Gastrocnemius medialis (tissue), 4 donors: ENCODE data around the gene EPB41.

Source experiments
- CTCF ChIP-seq, 5 experiments: fragments of 450-650 bp in 3 of 5; fragments of 200-600 bp in 2 of 5; sonication (generic) in 2 of 5; IDR thresholded peaks in 4 of 5; conservative IDR thresholded peaks in 1 of 5; 1 replicate in 4 of 5; 2 replicates in 1 of 5; pipeline ENCODE4 v1.5.1; 2016 to 2019; ENCODE audit warnings: antibody characterized with exemption in 5 of 5, mild to moderate bottlenecking in 3 of 5, moderate library complexity in 3 of 5
- POLR2A ChIP-seq, 2 donors: fragments of 450-650 bp; IDR thresholded peaks; one replicate each; pipeline ENCODE4 v1.6.1; 2017; ENCODE audit warnings: antibody characterized with exemption in 2 of 2, mild to moderate bottlenecking in 2 of 2, moderate library complexity in 2 of 2

- TF ChIP-seq CTCF (IDR thresholded peaks at IDR 0.05 in 4 of 5, conservative IDR thresholded peaks at IDR 0.05 in 1 of 5) (no peak), POLR2A (IDR thresholded peaks at IDR 0.05) (no peak)
Measured at GRCh38 chr1:29032841-29033240, 118.5 kb downstream of the EPB41 start.
